Osteocyte (in vitro differentiated cells): ENCODE measurements around the gene JAM3. TPM values are rescaled to one million over a fixed set of nuclear protein-coding genes. Genes with fewer than 3 reads are reported as not detected.

ENCODE experiments used
- DNase-seq: peaks from one replicate; pipeline ENCODE4 v3.0.0; 2021; ENCODE audit warnings: mixed read lengths; ENCODE audit not compliant: unreplicated experiment; ENCODE audit errors: extremely low spot score
- H3K27ac Mint-ChIP-seq: one replicate; pipeline ENCODE4 v1.8.0; 2021; ENCODE audit warnings: mild to moderate bottlenecking, mixed read lengths; ENCODE audit not compliant: unreplicated experiment
- H3K27me3 Mint-ChIP-seq: one replicate; pipeline ENCODE4 v1.8.0; 2021; ENCODE audit warnings: mixed read lengths; ENCODE audit not compliant: unreplicated experiment
- H3K36me3 Mint-ChIP-seq: one replicate; pipeline ENCODE4 v1.8.0; 2021; ENCODE audit warnings: mixed read lengths; ENCODE audit not compliant: unreplicated experiment
- H3K4me1 Mint-ChIP-seq: one replicate; pipeline ENCODE4 v1.8.0; 2021; ENCODE audit warnings: mixed read lengths; ENCODE audit not compliant: unreplicated experiment
- H3K4me3 Mint-ChIP-seq: one replicate; pipeline ENCODE4 v1.8.0; 2021; ENCODE audit warnings: mild to moderate bottlenecking, moderate library complexity, mixed read lengths; ENCODE audit not compliant: unreplicated experiment
- H3K9me3 Mint-ChIP-seq: one replicate; pipeline ENCODE4 v1.8.0; 2021; ENCODE audit warnings: mixed read lengths; ENCODE audit not compliant: unreplicated experiment
- CTCF ChIP-seq: fragments of 200-600 bp; sonication (generic); IDR thresholded peaks from 2 replicates; pipeline ENCODE4 v1.5.0; 2021; ENCODE audit warnings: antibody characterized with exemption, mild to moderate bottlenecking, moderate library complexity
- total RNA-seq: library from RNA; stranded (reverse); gene quantifications from 2 replicates; pipeline ENCODE4 v1.2.1, GENCODE V29; 2021

JAM3 gene
- total RNA-seq, 1 donor from 2014 or later: 177 TPM

DNA sequence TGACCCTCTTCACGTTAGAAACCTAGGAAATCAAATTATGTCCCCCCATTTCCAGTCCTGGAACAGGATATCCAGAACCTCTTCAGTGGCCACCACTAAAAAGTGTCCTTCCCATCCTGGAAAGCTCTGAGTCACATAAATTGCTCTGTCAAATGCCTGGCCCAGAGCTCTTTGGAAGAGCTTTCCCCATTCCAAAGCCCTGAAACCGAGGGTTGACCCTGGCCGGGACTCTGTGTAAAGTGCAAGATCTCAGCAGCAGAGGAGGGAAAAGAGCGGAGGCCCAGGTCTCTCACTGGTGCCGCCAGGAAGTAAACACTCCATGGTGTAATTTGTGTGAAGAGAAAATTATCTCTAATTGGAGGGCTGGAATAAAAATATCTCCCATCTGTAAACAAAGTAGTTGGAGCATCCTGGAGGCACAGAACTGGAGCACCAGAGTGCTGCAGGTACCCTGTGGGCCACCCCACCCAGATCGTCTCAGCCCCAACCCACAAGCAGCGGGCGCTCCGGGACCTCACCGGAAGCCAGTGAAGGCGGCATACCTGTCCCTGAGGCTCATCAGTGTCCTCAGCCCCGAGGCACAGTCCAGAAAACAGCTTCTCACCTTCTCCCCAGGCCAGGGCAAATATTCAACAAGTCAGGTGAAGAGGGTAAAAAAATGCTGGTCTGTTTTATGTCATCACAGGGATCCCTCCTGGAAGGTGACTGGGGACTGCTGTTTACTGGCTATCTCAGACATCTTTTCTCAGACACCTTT, 4.7 kb upstream of the JAM3 start:
- Mint-ChIP-seq H3K27ac (no peak overlapping the region), H3K9me3 (no peaks in the 10 kb centered on the region), H3K4me3 (no peak overlapping the region), H3K36me3 (no peaks in the 10 kb centered on the region), H3K4me1 (peaks cover 2% of the 10 kb centered on the region), H3K27me3 (peaks cover 48% of the 10 kb centered on the region)
- no peak for TF ChIP-seq CTCF
- peak; percentile 73 for DNase-seq

DNA sequence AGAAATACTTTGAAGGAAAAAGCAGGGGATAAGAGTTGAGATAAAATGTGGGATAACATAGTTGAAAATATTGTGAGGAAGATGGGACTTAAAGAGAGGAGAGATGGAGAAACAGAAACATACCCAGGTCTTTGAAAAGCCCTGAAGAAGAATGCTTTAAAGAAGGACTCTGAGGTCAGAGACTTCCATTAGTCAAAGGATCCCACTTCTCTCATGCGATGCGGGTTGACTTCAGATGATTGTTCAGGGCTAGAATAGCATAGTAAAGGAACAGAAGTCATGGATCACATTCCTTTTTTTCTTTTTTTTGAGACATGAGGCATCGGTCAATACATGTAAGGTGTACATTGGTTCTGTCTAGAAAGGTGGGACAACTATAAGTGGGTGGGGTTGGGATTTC, 3.5 kb upstream of the JAM3 start:
- H3K4me1 Mint-ChIP-seq: peaks cover 10% of the 10 kb centered on the region
- no peak overlapping the region for H3K4me3 Mint-ChIP-seq
- H3K36me3 Mint-ChIP-seq: no peaks in the 10 kb centered on the region
- TF ChIP-seq CTCF: no peak
- DNase-seq: no peak
- peaks cover 42% of the 10 kb centered on the region for H3K27me3 Mint-ChIP-seq
- no peaks in the 10 kb centered on the region for H3K9me3 Mint-ChIP-seq
- H3K27ac Mint-ChIP-seq: no peak overlapping the region

DNA sequence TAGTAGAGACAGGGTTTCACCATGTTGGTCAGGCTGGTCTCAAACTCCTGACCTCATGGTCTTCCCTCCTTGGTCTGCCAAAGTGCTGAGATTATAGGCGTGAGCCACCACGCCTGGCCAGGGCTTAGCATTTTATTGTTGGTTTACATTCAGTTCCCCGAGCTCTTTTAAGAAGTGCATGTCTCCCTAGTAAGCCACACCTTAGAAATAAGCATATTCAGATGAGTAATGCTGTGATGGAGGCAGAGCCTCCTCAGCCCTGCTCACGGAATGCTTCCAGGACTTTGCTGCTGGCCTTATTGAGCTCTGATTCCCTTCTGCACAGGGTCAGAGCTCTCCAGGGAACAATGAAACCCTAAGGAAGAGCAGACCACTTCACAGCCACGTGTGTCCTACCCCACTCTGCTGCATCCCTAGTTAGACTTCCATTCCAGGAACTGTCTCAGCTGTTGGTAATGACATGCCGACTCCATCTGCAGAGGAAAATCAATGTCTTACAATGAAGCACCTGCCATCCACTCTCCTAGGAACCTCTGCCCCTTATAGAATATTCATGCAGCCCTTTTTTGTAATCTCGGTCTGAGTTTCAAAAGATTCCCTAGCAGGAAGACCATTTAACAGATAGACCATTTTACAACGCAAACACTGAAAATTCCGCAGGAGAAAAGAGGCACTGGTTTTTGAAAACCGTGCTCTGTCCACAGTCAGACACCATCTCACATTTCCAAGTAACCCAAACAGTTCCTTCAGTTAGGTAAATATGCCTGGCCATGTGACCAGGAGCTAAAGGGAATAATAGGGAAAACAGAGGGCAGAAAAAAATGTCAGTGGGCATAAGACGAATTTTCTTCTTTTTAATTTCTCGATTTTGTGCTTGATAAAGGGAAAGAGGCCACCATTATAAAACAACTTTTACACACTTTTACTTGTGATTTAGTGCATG, 1.7 kb upstream of the JAM3 start:
- Mint-ChIP-seq H3K4me3 (no peak overlapping the region), H3K9me3 (no peaks in the 10 kb centered on the region)

GRCh38 chr11:134069426-134070341, 812 bp downstream of the JAM3 start:
- H3K4me3 Mint-ChIP-seq: peak overlapping the region; percentile 80
- TF ChIP-seq CTCF: no peak
- no peak for DNase-seq
- H3K9me3 Mint-ChIP-seq: no peaks in the 10 kb centered on the region
- H3K27ac Mint-ChIP-seq: peak overlapping the region; percentile 83
- H3K36me3 Mint-ChIP-seq: no peaks in the 10 kb centered on the region
- H3K4me1 Mint-ChIP-seq: peaks cover 53% of the 10 kb centered on the region
- H3K27me3 Mint-ChIP-seq: peaks cover 30% of the 10 kb centered on the region

More for the DNA sequence above, 1.7 kb upstream of the JAM3 start:
- TF ChIP-seq CTCF: no peak
- no peak overlapping the region for H3K27ac Mint-ChIP-seq
- peaks cover 29% of the 10 kb centered on the region for H3K4me1 Mint-ChIP-seq
- DNase-seq: no peak
- peaks cover 30% of the 10 kb centered on the region for H3K27me3 Mint-ChIP-seq
- H3K36me3 Mint-ChIP-seq: no peaks in the 10 kb centered on the region
